Skin epidermis (tissue), 12 donors: ENCODE results near the gene PARP9.
A peak's percentile ranks its signal among the peaks of the same experiment; 100 is the strongest.

Source experiments
- H3K27ac ChIP-seq, 21 experiments: fragments of 200-600 bp; sonication (generic) in 11 of 21; one replicate each; pipeline ENCODE4 v1.5.0; 2020; ENCODE audit warnings: mild to moderate bottlenecking in 3 of 21, inconsistent platforms in 2 of 21, moderate library complexity in 2 of 21
- H3K4me3 ChIP-seq, 7 experiments: fragments of 200-600 bp; sonication (generic) in 2 of 7; one replicate each; pipeline ENCODE4 v1.5.0; 2020; ENCODE audit warnings: inconsistent platforms in 2 of 7, mild to moderate bottlenecking in 2 of 7, moderate library complexity in 1 of 7

Gene PARP9

DNA sequence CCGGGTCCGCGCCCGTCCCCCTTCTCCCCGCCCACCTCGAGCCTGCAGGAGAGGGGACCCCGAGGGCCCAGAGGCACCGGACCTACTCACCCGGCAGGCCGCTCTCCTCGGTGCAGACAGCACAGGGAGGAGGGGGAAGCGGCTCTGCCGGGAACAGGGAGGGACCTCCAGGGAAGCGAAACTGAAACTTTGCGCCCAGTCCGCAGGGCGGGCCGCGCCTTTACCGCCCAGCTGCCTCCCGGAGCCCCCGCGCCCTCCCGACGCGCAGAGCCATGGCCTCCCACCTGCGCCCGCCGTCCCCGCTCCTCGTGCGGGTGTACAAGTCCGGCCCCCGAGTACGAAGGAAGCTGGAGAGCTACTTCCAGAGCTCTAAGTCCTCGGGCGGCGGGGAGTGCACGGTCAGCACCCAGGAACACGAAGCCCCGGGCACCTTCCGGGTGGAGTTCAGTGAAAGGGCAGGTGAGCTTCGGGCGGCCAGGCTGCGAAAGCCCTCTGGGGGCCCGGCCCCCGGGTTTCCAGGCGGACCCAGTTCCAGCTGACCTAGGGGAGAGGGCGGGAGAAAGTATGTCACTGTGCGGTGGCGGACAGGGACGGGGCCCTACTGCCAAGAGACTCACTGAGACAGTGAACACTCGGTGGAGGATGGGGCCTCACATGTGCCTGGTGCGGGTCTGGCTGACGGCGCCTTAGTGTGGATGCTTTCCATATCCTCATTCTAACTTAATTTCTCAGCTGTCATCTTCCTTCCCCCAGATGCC, at the start of gene PARP9, which contains the start of gene DTX3L:
Gene PARP9, minus strand, starts transcription at position 146 of the 758 bp plus-strand sequence. CDS start 4,680 bp downstream, outside the sequence.
Gene DTX3L, plus strand, starts transcription at position 184 of the 758 bp plus-strand sequence. Its CDS starts 89 bp downstream, at position 273.
- Histone ChIP-seq H3K4me3 (peak within 1 kb of the TSS; percentile 52 to 93 (median 59)), H3K27ac (peak within 1 kb of the TSS; percentile 85 to 100 (median 97))

DNA sequence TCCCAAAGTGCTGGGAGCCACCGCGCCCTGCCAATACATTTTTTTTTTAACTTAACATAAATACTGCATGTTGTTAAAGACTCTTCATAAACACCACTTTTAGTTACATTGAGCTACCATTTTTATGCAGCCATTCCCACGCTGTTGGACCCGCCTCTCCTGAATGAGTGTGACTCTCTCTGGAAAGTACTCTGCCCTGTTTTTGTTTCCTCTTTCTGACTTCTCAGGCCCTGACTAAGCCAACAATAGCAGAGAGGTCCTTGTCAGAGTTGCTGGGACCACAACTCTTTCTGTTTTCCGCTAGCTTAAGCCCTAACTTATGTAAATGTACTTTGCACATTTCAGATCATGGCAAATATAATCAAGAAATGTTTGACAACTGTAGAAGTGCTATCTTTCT, 48.6 kb upstream of the PARP9 start:
- H3K27ac ChIP-seq = no peak overlapping the region
- H3K4me3 ChIP-seq = no peak overlapping the region

DNA sequence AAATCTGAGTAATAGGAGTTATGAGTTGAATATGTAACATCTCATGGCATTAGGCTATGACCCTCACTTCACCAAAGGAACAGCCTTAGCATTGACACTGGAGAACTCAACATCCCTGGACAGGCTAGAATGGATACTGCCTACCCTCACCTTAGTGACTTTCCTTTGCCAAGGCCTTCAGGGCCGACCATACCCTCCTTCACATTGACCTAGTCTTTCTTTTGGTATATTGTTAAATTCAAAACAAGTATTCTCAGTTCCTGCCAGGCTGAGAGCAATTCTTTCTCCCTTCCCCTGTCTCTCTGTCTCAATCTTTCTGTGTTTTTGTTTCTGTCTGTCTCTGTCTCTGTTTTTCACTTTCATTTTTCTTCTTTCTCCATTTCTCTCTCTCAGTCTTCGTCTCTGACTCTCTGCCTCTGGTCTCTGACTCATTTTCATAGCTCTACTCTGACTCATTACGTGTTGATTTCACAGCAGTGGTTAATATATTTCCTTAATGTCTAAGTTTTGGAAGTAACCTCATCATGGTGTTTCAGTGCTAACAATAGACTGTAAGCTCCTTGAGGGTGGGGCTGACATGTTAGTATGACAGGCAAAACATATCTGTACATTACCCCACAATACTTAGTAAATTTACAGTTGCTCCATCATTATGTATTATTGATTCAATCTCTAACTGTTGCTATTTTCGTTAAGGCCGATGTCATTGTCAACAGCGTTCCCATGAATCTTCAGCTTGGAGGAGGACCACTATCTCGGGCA, 45.9 kb upstream of the PARP9 start:
- Histone ChIP-seq H3K27ac (peak overlapping the region in 5 of 21 experiments; percentile 39 to 68 (median 62)), H3K4me3 (no peak overlapping the region)

DNA sequence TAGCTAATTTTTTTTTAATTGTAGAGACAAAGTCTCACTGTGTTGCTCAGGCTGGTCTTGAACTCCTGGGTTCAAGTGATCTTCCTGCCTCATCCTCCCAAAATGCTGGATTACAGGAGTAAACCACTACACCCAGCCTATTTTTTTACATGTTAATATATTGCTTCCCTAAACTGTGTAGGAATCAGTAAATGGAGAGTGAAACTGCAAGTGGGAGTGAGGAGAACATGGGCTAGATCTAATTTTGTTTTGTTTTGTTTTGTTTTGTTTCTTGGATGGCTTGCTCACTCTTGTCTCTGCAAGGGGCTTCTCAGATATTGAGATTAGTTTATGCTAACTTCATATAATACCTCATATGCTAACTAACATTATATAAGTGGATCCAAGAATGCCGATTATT, 44.8 kb upstream of the PARP9 start:
- Histone ChIP-seq H3K27ac (no peak overlapping the region), H3K4me3 (no peak overlapping the region)

DNA sequence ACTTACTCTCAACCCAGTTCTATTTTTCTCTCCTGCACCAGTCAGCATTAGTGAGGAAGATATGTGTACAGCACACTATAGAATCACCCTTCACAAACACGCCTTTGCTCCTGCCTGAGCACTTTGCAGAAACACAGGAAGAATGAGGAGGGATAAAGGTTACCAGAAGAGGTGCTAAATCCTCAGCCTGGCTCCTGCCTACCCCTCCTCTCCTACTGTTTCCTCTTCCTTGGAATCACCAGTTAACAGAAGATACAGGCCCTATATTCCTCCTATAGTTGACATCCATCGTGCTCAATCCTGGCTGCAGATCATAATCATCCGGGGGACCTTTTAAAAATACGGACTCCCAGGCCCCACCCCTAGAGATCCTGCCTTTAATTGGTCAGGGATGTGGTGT, 42.2 kb upstream of the PARP9 start:
- H3K27ac ChIP-seq = no peak overlapping the region
- H3K4me3 ChIP-seq = no peak overlapping the region

DNA sequence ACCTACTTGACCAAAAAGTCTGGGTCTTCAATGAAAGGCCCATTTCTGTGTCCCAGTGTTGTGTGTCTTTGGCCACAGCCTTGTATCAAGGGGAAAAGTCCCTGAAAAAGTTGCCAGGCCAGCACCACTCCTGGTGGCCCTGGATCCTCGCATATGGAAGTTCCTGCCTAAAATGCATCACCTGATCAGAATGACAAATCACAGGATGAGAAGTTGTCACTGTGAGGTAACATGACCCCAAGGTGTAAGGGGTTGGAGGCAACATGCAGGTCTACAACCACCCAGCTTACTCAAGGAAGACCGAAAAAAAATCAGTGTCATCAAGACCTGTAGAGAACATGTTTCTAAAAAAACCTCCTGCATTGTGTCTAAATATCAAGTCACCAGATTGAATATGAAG, 39.0 kb upstream of the PARP9 start:
- Histone ChIP-seq H3K27ac (no peak overlapping the region), H3K4me3 (no peak overlapping the region)

DNA sequence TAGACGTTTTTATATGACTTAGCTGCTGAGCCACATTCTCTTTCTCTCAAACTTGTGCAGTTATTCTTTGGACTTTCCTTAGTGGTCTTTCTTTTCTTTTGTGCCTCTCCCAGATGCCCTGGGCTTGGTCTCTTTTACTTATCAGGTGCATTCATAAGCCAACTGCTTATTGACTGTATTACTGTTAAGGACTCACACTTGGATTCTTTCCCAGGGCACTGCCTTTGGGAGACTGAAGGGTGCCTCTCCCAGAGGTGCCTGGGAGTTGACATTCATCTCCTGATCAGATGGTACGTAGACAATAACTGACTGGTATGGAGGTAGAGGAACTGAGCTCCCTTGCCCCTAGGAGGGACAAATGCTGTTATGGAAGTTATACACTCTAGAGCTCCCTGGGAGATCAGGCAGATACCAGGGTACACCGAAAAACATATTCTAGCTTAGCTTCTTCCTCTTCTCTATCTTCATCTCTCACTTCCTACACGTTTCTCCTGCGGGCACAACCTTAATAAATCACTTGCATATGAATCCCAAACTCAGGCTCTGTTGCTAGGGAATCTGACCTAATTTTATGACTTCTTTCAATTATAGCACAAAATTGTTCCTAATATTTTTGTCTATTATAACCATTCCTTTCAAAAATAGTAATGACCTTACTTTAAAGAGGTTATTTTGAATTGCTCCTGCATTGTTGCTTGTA, 38.1 kb upstream of the PARP9 start:
- Histone ChIP-seq H3K27ac (no peak overlapping the region), H3K4me3 (no peak overlapping the region)

DNA sequence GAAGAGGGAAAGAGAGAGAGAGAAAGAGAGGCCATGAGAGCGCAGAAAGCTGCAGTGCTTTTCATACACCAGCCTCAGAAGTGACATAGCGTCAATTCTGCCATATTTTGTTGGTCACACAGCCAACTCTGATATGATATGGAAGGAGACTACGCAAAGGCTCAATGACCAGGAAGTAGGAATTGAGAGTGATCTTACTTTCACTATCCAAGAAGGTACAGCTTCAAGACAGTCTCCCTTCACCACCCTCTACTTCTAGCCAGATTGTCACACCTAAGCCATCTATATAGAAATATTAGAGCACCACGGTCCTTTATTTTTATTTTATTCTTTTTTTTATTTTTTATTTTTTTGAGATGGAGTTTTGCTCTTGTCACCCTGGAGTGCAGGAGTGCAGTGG, 34.5 kb upstream of the PARP9 start:
- H3K4me3 ChIP-seq = no peak overlapping the region
- no peak overlapping the region for H3K27ac ChIP-seq

DNA sequence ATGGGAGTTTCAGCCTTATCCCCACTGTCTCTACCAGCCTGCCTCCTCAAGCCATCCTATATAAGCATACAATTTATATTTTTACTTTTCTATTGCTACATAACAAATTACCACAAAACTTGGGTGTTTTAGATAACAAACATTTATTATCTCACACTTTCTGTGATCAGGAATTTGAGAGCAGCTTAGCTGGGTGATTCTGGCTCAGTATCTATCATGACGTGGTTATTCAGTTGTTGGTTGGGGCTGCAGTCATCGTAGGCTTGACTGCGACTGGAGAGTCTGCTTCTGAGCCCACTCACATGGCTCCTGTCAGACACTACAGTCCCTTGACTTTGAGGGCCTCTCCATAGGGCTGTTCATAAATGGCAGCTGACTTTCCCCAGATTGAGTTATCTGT, 34.1 kb upstream of the PARP9 start:
- H3K27ac ChIP-seq = no peak overlapping the region
- no peak overlapping the region for H3K4me3 ChIP-seq

DNA sequence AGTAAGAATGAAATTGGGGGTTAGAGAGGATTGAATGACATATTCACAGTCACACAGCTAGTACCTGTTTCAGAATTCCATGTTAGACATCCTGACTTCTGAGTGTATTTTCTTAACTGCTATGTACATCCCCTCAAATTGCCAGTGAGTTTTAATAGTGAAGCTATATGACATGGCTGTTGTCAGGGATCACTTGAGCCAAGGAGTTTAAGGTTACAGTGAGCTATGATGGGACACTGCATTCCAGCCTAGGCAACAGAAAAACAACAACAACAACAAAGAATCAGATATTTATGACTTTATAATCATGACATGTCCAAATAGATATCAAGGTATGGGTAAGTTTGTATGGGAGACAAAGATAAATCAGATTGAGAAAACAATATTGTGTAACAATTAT, 29.9 kb upstream of the PARP9 start:
- no peak overlapping the region for H3K4me3 ChIP-seq
- no peak overlapping the region for H3K27ac ChIP-seq

DNA sequence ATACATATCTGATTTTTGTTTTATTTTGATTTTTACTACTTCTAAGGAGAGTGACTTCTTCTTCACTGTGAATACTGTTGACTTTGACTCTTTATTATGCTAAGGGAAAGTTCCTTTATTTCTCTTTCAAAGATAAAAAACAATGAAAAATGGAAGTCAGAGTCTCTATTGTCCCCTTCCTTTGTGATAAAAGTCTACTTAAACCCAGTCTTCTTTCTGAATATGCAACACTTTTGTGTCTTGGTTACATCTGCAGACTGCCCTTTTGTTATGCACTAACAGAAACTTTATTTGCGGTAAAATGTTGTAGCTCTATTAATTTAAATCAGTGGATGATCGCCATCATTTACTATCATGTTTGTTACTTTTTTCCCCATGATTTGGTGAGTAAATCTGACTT, 26.5 kb upstream of the PARP9 start:
- Histone ChIP-seq H3K27ac (no peak overlapping the region), H3K4me3 (no peak overlapping the region)

DNA sequence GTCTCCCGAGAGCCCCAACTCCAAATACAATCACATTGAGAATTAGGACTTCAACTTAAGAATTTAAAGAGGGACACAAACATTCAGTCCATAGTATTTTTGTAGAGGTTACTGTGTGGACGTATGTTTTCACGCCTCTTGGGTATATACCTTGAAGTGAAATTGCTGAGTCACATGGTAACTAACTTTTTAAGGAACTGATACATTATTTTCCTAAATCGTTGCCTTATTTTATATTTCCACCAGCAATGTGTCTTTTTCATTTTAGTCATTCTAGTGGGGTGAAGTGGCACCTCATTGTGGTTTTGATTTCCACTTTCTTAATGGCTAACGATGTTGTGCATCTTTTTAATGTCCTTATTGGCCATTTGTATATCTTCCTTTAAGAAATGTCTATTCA, 25.2 kb upstream of the PARP9 start:
- Histone ChIP-seq H3K4me3 (no peak overlapping the region), H3K27ac (no peak overlapping the region)

DNA sequence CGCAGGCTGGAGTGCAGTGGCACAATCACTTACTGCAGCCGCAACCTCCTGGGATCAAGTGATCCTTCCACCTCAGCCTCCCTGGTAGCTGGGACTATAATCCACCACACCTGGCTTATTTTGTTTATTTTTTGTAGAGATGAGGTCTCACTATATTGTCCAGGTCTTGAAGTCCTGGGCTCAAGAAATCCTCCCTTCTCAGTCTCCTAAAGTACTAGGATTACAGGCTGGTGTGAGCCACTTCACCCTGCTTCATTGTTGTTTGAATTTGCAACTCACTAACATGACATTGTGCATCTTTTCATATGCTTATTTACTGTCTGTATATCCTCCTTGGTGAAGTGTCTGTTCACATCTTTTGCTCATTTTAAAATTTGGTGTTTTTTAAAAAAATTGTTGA, 23.5 kb upstream of the PARP9 start:
- H3K4me3 ChIP-seq = no peak overlapping the region
- no peak overlapping the region for H3K27ac ChIP-seq

DNA sequence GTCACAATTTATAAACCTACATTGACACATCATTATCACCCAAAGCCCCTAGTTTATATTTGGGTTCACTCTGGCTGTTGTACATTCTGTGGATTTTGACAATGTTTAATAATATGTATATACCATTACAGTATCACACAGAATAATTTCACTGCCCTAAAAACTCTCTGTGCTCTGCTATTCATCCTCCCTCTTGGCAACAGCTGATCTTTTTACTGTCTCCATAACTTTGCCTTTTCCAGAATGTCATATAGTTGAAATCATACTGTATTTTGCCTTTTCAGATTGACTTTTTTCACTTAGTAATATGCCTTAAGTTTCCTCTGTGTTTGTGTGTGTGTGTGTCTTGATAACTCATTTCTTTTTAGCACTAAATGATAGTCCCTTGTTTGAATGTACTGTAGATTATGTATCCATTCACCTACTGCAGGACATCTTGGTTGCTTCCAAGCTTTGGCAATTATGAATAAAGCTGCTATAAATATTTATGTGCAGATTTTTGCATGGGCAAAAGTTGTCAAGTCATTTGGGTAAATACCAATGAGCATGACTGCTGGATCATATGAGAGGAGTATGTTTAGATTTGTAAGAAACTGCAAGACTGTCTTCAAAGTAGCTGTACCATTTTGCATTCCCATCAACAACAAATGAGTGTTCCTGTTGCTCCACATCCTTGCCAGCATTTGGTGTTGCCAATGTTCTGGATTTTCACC, 22.8 kb upstream of the PARP9 start:
- Histone ChIP-seq H3K4me3 (no peak overlapping the region), H3K27ac (no peak overlapping the region)

DNA sequence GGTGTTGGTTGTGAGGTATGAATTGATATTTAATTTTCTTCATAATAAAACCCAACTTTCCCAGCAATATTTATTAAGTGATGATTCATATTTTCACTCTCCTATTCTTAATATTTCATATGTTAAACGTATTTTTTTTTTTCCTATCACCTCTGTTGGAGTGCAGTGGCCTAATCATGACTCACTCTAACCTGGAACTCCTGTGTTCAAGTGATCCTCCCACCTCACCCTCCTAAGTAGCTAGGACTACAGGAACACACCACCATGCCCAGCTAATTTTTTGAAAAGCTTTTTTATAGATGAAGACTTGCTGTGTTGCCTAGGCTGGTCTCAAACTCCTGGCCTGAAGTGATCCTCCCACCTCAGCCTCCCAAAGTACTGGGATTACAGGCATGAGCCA, 22.0 kb upstream of the PARP9 start:
- Histone ChIP-seq H3K4me3 (no peak overlapping the region), H3K27ac (no peak overlapping the region)

DNA sequence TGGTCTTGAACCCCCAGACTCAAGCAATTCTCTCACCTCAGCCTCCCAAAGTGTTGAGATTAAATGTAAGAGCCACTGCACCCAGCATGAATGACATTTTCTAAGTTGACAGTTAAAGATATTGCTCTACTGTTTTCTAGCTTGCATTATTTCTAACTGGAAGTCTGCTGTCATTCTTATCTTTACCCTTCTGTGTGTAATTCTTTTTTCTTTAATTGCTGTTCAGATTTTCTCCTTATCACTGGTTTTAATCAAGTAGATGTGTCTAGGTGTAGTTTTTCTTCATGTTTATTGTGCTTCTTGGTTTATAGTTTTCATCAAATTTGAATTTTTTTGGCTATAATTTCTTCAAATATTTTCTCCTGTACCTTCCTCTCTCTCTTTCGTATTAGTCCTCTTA, 18.3 kb upstream of the PARP9 start:
- H3K27ac ChIP-seq = no peak overlapping the region
- no peak overlapping the region for H3K4me3 ChIP-seq

DNA sequence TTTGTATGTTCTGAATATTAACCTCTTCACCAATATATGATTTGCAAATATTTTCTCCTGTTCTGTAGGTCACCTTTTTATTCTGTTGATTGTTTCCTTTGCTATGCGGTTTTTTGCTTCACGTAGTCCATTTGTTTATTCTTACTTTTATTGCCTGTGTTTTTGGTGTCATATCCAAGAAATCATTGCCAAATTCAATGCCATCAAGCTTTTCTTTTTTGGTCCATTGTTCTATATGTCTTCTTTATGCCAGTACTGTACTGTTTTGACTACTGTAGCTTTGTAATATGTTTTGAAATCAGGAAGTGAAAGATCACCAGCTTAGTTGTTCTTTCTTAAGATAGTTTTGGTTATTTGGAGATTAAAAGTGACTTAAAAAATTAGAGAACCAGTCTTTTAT, 17.5 kb upstream of the PARP9 start:
- Histone ChIP-seq H3K27ac (no peak overlapping the region), H3K4me3 (no peak overlapping the region)

DNA sequence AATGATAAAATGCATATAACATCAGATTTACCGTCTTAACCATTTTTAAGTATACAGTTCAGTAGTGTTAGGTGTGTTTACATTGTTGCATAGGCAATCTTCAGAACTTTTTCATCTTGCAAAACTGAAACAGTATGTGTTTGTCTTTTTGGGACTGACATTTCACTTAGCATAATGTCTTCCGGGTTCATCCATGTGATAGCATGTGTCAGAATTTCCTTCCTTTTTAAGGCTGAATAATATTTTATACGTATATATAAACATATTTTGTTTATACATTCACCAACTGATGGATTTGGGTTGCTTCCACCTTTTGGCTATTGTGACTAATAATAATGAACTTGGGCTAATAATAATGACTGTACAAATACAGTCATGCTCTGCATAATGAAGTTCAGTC, 16.4 kb upstream of the PARP9 start:
- Histone ChIP-seq H3K27ac (no peak overlapping the region), H3K4me3 (no peak overlapping the region)

DNA sequence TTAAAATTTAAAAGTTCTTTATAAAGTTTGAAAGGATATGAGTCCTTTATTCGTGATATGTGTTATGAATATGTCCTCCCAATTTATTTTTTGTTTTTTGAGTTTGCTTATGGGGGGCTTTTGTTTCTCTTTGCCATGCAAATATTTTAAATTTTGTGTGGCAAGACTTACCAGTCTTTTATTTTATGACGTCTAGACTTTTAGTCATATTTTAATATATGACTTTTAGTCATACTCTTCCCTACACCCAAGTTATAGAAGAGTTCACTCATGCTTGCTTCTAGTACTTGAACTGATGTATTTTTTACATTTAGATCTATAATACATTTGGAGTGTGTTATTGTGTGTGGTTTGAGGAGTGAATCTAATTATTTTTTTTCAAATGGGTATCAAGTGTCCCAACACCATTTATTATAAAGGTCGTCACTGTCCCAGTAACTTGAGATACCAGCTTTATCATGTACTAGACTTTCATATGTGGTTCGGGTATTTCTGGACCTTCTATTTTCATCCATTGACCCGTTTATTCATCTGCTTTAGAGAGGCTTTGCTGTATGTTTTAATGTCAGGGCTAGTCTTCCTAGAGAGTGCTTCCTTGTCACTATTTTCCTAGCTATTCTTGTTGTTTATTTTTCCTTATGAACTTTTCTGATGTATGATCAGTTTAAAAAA, 14.1 kb upstream of the PARP9 start:
- H3K4me3 ChIP-seq = peak overlapping the region; percentile 28 to 59 (median 46)
- H3K27ac ChIP-seq = peak overlapping the region in 15 of 21 experiments; percentile 11 to 89 (median 72)
